AG09309 (cell line): ENCODE data around the gene EHBP1.
"Not testable (repeated sequence)": the region's sequence is repeated elsewhere in the genome, so short reads cannot be mapped to it uniquely, and the experiment has no call there.

Experiments
- DNase-seq: peaks from one replicate; pipeline ENCODE4 v3.0.0-alpha.2; 2010; ENCODE audit warnings: low read depth
- H3K4me3 ChIP-seq: 2 replicates; pipeline ENCODE4 v1.5.1; 2011; ENCODE audit warnings: mild to moderate bottlenecking, low read depth, low read length, moderate library complexity; ENCODE audit not compliant: control insufficient read depth
- CTCF ChIP-seq: IDR thresholded peaks from 2 replicates; pipeline ENCODE4 v1.5.1; 2011; ENCODE audit warnings: mild to moderate bottlenecking, low read depth, low read length, inconsistent platforms; ENCODE audit not compliant: insufficient read depth, control insufficient read depth; ENCODE audit errors: missing control alignments

The EHBP1 gene

DNA sequence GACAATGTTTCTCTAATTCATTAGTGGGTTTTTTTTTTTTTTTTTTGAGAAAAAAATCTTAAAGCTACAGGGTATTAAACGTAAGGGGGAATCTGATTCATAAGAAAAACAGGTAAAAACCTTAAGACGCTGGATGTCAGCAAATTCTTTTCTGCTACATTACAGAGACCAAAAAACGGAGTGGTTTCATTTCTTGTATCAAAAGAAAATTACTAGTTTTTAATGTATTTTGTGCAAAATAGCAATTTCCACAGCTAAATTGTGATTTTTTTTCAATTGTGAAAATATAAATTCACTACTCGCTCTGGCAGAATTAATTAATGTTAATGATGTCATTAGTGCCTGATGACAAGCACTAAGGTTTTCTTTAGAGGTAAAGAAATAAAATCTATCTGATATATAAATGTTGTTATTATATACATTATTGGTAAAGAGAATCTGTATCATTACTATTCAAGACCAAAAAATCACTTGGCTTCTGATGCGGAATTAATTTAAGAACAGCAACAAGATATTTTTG, 355.0 kb downstream of the EHBP1 start:
- no peak overlapping the region for H3K4me3 ChIP-seq
- no peak for DNase-seq
- TF ChIP-seq CTCF = no peak

DNA sequence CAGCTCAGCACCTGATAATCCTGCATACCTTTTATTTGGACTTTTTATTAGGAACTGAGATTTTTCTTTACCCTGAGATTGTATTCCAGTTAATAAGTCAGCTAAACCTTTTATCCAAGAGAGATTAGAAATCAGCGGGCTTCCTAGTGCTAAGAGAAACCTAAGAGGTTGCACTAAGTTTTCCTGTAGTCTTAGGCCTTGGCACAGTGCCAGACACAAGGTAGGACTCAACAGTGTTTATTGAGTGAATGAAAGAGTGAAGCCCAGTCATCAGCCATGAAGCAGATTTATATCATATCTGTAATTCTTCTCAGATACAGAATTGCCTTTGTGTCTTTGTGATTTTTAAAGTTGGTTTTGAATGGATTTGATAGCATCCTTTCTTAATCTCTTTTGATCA, 358.7 kb downstream of the EHBP1 start:
- no peak overlapping the region for H3K4me3 ChIP-seq
- no peak for DNase-seq
- no peak for TF ChIP-seq CTCF

DNA sequence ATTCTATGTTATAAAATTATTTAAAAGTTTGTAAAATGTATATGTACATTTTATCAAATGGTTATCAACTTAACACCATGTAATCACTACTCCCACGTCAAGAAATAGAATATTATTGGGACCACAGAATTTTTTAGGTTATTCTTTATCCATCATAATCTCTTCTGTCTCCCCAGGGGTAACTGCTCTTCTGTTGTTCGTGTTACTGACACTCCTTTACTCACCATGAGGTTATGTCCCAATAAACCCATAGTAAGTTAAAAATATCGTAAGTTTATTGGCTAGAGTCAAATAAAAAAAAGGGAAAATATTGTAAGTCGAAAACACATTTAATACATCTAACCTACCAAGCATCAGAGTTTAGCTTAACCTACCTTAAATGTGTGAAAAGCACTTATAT, 359.1 kb downstream of the EHBP1 start:
- H3K4me3 ChIP-seq = no peak overlapping the region
- TF ChIP-seq CTCF = no peak
- no peak for DNase-seq

GRCh38 chr2:63066265-63066664, 360.8 kb downstream of the EHBP1 start:
- DNase-seq = no peak

GRCh38 chr2:63066838-63067237, 361.3 kb downstream of the EHBP1 start:
- H3K4me3 ChIP-seq = no peak overlapping the region
- DNase-seq = no peak
- TF ChIP-seq CTCF = no peak

More at GRCh38 chr2:63066265-63066664, 360.8 kb downstream of the EHBP1 start:
- no peak overlapping the region for H3K4me3 ChIP-seq
- TF ChIP-seq CTCF = no peak

DNA sequence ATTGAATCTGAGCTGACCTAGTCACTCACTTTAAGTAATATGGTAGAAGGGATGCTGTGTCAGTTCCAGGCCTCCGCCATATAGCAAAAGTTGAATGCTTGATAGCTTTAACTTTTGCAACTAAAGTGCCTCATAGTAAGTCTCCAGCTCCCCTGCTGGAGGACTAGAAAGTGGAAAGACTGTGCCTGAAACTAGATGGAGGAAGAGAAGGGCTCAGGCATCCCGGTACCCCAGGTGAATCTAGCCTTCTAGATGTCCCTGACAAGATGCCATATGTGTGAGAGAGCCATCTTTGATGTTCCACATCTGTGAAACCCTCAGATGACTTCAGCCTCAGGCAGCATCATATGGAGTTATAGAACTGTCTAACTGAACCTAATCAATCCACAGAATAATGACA, 366.2 kb downstream of the EHBP1 start:
- no peak for TF ChIP-seq CTCF
- DNase-seq = no peak
- H3K4me3 ChIP-seq = no peak overlapping the region

DNA sequence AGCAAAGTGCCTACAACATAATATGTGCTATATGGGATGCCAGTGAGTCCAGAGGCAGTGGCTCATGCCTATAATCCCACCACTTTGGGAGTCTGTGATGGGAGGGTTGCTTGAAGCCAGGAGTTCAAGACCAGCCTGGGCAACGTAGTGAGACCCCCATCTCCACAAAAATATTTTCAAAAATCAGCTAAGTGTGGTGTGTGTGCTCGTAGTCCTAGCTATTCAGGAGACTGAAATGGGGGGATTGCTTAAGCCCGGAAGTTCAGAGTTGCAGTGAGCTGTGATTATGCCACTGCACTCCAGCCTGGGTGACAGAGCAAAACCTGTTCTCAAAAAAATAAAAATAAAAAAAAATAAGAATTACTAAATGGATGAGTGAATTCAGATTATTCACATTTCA, 368.5 kb downstream of the EHBP1 start:
- no peak overlapping the region for H3K4me3 ChIP-seq
- TF ChIP-seq CTCF = no peak
- no peak for DNase-seq

DNA sequence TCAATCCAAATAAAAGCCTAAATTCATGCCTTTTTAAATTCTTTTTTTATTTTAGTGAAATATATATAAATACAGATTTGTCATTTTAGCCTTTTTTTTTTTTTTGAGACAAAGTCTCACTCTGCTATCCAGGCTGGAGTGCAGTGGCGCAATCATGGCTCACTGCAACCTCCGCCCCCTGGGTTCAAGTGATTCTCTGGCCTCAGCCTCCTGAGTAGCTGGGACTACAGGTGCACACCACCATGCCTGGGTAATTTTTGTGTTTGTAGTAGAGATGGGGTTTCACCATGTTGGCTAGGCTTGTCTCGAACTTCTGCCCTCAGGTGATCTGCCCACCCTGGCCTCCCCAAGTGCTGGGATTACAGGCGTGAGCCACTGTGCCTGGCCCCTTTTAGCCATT, 368.9 kb downstream of the EHBP1 start:
- not testable (repeated sequence) for DNase-seq, H3K4me3 ChIP-seq
